ENCODE measurements around the gene ANKS1B. TPM values are rescaled to one million over a fixed set of nuclear protein-coding genes. Genes with fewer than 3 reads are reported as not detected.
A peak's percentile ranks its signal among the peaks of the same experiment; 100 is the strongest.
"Not testable (repeated sequence)": the region's sequence is repeated elsewhere in the genome, so short reads cannot be mapped to it uniquely, and the experiment has no call there.

ANKS1B gene
- total RNA-seq, 4 donors from 2014 or later = 1.5 to 5.5 (median 4.4) TPM

DNA sequence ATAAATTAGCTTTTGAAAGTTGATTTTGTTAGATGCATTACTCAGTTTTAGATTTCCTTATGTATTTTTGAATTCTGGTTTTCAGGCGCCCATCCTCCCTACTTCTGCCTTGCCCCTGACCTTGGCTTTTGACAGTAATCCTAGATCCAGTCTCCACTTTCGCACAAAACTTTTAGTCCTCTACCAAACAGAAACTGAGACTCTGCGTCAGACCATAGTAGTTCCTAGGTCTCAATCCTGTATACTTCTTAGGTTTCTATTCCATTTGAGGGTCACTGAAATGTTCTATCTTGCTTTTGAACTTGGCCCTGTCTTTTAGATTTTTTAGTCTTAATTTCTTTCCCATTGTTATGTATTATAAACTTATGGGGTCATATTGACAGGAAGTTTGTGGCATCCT is 645.1 kb downstream of the ANKS1B start:
- H3K4me3 ChIP-seq (ENCODE audit: low read depth, poor library complexity, severe bottlenecking) = no peak overlapping the region
- no peak for DNase-seq (ENCODE audit: low spot score in 2 of 2)
- 92% methylated on average over 3 of the region's 3 CpGs for WGBS, 2 donors
- TF ChIP-seq, protein P1, sequence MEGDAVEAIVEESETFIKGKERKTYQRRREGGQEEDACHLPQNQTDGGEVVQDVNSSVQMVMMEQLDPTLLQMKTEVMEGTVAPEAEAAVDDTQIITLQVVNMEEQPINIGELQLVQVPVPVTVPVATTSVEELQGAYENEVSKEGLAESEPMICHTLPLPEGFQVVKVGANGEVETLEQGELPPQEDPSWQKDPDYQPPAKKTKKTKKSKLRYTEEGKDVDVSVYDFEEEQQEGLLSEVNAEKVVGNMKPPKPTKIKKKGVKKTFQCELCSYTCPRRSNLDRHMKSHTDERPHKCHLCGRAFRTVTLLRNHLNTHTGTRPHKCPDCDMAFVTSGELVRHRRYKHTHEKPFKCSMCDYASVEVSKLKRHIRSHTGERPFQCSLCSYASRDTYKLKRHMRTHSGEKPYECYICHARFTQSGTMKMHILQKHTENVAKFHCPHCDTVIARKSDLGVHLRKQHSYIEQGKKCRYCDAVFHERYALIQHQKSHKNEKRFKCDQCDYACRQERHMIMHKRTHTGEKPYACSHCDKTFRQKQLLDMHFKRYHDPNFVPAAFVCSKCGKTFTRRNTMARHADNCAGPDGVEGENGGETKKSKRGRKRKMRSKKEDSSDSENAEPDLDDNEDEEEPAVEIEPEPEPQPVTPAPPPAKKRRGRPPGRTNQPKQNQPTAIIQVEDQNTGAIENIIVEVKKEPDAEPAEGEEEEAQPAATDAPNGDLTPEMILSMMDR (IDR thresholded peaks at IDR 0.05) = no peak
- TF ChIP-seq POLR2A (IDR thresholded peaks at IDR 0.05) = no peak
- intact Hi-C loops (cut with DNase I; ENCODE audit: low total_unique reads) = no loop called here

- TF ChIP-seq POLR2A (IDR thresholded peaks at IDR 0.05) = no peak
- TF ChIP-seq, protein P1 (IDR thresholded peaks at IDR 0.05) = no peak
- no peak for DNase-seq (ENCODE audit: low spot score in 2 of 2)
Measured at GRCh38 chr12:99334285-99335056, 650.3 kb downstream of the ANKS1B start.

GRCh38 chr12:99332936-99333591 is 651.7 kb downstream of the ANKS1B start:
- DNase-seq (ENCODE audit: low spot score in 2 of 2) = no peak
- 16 to 36% methylated on average over 2 of the region's 2 CpGs for WGBS, 2 donors
- intact Hi-C loops (cut with DNase I; ENCODE audit: low total_unique reads) = no loop called here
- TF ChIP-seq, protein P1 (IDR thresholded peaks at IDR 0.05) = no peak
- TF ChIP-seq POLR2A (IDR thresholded peaks at IDR 0.05) = no peak
- no peak overlapping the region for H3K4me3 ChIP-seq (ENCODE audit: low read depth, poor library complexity, severe bottlenecking)

More at GRCh38 chr12:99334285-99335056, 650.3 kb downstream of the ANKS1B start:
- no peak overlapping the region for H3K4me3 ChIP-seq (ENCODE audit: low read depth, poor library complexity, severe bottlenecking)
- WGBS, 2 donors = 29% methylated on average over 5 of the region's 5 CpGs
- intact Hi-C loops (cut with DNase I; ENCODE audit: low total_unique reads) = no loop called here

- WGBS, 2 donors = 26 to 31% methylated on average over 1 of the region's 1 CpG
- no peak overlapping the region for H3K4me3 ChIP-seq (ENCODE audit: low read depth, poor library complexity, severe bottlenecking)
- TF ChIP-seq, protein P1 (IDR thresholded peaks at IDR 0.05) = no peak
- no peak for TF ChIP-seq POLR2A (IDR thresholded peaks at IDR 0.05)
- no peak for DNase-seq (ENCODE audit: low spot score in 2 of 2)
- intact Hi-C loops (cut with DNase I; ENCODE audit: low total_unique reads) = no loop called here
Measured at GRCh38 chr12:99330216-99330615, 654.5 kb downstream of the ANKS1B start.

- H3K4me3 ChIP-seq (ENCODE audit: low read depth, poor library complexity, severe bottlenecking); intact Hi-C loops (cut with DNase I; ENCODE audit: low total_unique reads): not testable (repeated sequence)
- peak in 1 of 2 donors; percentile 65 for DNase-seq (ENCODE audit: low spot score in 2 of 2)
- 93 to 94% methylated on average over 9 of the region's 9 CpGs for WGBS, 2 donors
Measured at GRCh38 chr12:99321210-99321609, 663.5 kb downstream of the ANKS1B start.

GRCh38 chr12:99311373-99311772 is 673.4 kb downstream of the ANKS1B start:
- TF ChIP-seq POLR2A (IDR thresholded peaks at IDR 0.05) = no peak
- TF ChIP-seq, protein P1 (IDR thresholded peaks at IDR 0.05) = no peak
- WGBS, 2 donors = 93 to 95% methylated on average over 1 of the region's 1 CpG
- no peak overlapping the region for H3K4me3 ChIP-seq (ENCODE audit: low read depth, poor library complexity, severe bottlenecking)
- DNase-seq (ENCODE audit: low spot score in 2 of 2) = no peak
- intact Hi-C loops (cut with DNase I; ENCODE audit: low total_unique reads) = no loop called here
